ENCODE measurements around the gene FTCD. TPM values are rescaled to one million over a fixed set of nuclear protein-coding genes. Genes with fewer than 3 reads are reported as not detected.

FTCD gene
- total and polyA plus RNA-seq, 2 of the 8 experiments (the other 6 are each of a cell fraction or from before 2014, with no cell fraction given) = 3.3 to 4.9 TPM

DNA sequence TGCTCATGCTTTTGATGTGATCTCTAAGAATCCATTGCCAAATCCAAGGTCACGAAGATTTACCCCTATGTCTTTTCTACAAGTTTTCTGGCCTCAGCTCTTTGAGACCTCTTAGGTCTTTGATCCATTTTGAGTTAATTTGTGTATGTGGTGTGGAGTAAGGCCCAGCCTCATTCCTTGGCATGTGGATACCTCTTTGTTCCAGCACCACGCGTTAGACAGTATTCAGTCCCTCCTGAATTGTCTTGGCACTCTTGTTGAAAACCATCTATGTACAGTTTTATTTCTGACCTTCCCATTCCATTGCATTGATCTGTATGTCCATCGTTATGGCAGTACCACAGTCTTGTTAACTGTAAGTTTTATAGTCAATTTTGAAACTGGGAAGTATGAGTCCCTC lies 8.0 kb upstream of the FTCD start:
- Histone ChIP-seq H3K79me2 (ENCODE audit: control insufficient read depth in 1 of 2, insufficient read depth in 2 of 2, low read length in 2 of 2) (no peaks in the 10 kb centered on the region), H3K56ac (replicated peaks; ENCODE audit: insufficient read length, low read depth, low read length) (no peak overlapping the region), H2BK5ac (ENCODE audit: low read depth, low read length) (no peak overlapping the region), H3K14ac (ENCODE audit: insufficient read length) (no peak overlapping the region), H3K36me3 (ENCODE audit: control insufficient read depth in 2 of 4, insufficient read depth in 4 of 4, low read length in 3 of 4) (peaks cover 0 to 19% (median 7%) of the 10 kb centered on the region in 4 experiments; a peak in 4 of 8 replicates), H4K8ac (ENCODE audit: extremely low read depth, insufficient read depth, low read length) (no peak overlapping the region), H2BK20ac (ENCODE audit: low read length) (no peak overlapping the region), H2AK5ac (ENCODE audit: low read depth, low read length) (no peak overlapping the region), H2BK120ac (replicated peaks; ENCODE audit: low read depth, low read length) (no peak overlapping the region), H2AFZ (ENCODE audit: low read length) (no peak overlapping the region), H3K79me1 (ENCODE audit: low read depth, low read length) (no peaks in the 10 kb centered on the region; the same call in 1 of the 2 replicates), H3K4me2 (ENCODE audit: insufficient read depth in 1 of 2, low read depth in 2 of 2, low read length in 2 of 2) (no peak overlapping the region), H3K9me3 (ENCODE audit: insufficient read depth in 2 of 2, low read depth in 1 of 2, low read length in 1 of 2) (peaks cover 4 to 26% of the 10 kb centered on the region in 2 experiments; a peak in 2 of 4 replicates), H3K18ac (ENCODE audit: extremely low read depth, low read length) (no peak overlapping the region), H4K91ac (replicated peaks; ENCODE audit: insufficient read length, low read length) (no peak overlapping the region), H3K27me3 (replicated peaks in 1 of 4; ENCODE audit: control insufficient read depth in 3 of 4, extremely low read depth in 1 of 4, insufficient read depth in 3 of 4, low read length in 3 of 4) (no peaks in the 10 kb centered on the region; a peak in 1 of 7 replicates), H3K23me2 (ENCODE audit: low read depth, low read length) (no peaks in the 10 kb centered on the region), H3K27ac (ENCODE audit: low read depth, low read length) (no peak overlapping the region), H3K4me1 (replicated peaks in 1 of 4; ENCODE audit: control insufficient read depth in 3 of 4, insufficient read depth in 4 of 4, low read length in 3 of 4) (no peaks in the 10 kb centered on the region), H3K4ac (replicated peaks; ENCODE audit: insufficient read length, low read depth, low read length) (no peak overlapping the region), H3K4me3 (ENCODE audit: extremely low read depth in 1 of 4, insufficient read depth in 2 of 4, low read depth in 3 of 4, low read length in 4 of 4) (no peak overlapping the region), H4K5ac (ENCODE audit: insufficient read length, low read depth, low read length) (no peak overlapping the region), H2BK12ac (ENCODE audit: low read depth, low read length) (no peak overlapping the region), H3K23ac (ENCODE audit: insufficient read length) (no peak overlapping the region), H2BK15ac (ENCODE audit: low read length) (no peak overlapping the region), H4K20me1 (replicated peaks in 1 of 2; ENCODE audit: control insufficient read depth in 1 of 2, insufficient read depth in 2 of 2, low read length in 2 of 2) (no peaks in the 10 kb centered on the region), H3K9ac (replicated peaks in 1 of 4; ENCODE audit: extremely low read depth in 1 of 4, low read depth in 3 of 4, low read length in 3 of 4) (no peak overlapping the region)
- FAIRE-seq (no peak), DNase-seq (ENCODE audit: low read depth in 1 of 2, low spot score in 2 of 2) (no peak)
- 94% methylated on average over 4 of the region's 4 CpGs; no CpG with 5 or more reads in 1 of the 2 experiments for WGBS, 2 experiments (ENCODE audit: extremely low coverage in 1 of 2, insufficient coverage in 1 of 2, insufficient read length in 1 of 2, insufficient replicate concordance in 2 of 2, low coverage in 1 of 2, low lambda C conversion rate in 2 of 2, missing lambda C conversion rate in 1 of 2)
- POLR2A ChIA-PET (ENCODE audit: partially characterized antibody) = no interaction called here
- CTCF ChIA-PET (ENCODE audit: partially characterized antibody) = interaction anchor here (0.9 kb wide), 1 partner anchor 10 kb away, joined by 3 read pairs; no protein-coding TSS in a partner anchor
- TF ChIP-seq TEAD4 (IDR thresholded peaks at IDR 0.05; ENCODE audit: low read depth, low read length) (no peak), KDM1A (IDR thresholded peaks at IDR 0.05; ENCODE audit: borderline replicate concordance, low read length) (no peak), JUN (IDR thresholded peaks at IDR 0.05; ENCODE audit: low read depth, low read length) (no peak), MAFK (IDR thresholded peaks at IDR 0.05; ENCODE audit: low read depth, low read length) (no peak), TBP (IDR thresholded peaks at IDR 0.05; ENCODE audit: low read depth, low read length) (no peak), RXRA (IDR thresholded peaks at IDR 0.05; ENCODE audit: insufficient read depth, low read depth, low read length) (no peak), GABPA (IDR thresholded peaks at IDR 0.05; ENCODE audit: borderline replicate concordance, insufficient read depth, low read length) (no peak), KDM5A (IDR thresholded peaks at IDR 0.05; ENCODE audit: low read length) (no peak), NANOG (IDR thresholded peaks at IDR 0.05; ENCODE audit: insufficient read depth, low read depth, low read length, poor library complexity, severe bottlenecking) (no peak), SRF (IDR thresholded peaks at IDR 0.05; ENCODE audit: low read depth, low read length) (no peak), SP4 (IDR thresholded peaks at IDR 0.05; ENCODE audit: low read length) (no peak), HDAC6 (IDR thresholded peaks at IDR 0.05; ENCODE audit: low read depth, low read length) (no peak)
- TF ChIP-seq, protein P1, sequence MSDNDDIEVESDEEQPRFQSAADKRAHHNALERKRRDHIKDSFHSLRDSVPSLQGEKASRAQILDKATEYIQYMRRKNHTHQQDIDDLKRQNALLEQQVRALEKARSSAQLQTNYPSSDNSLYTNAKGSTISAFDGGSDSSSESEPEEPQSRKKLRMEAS (IDR thresholded peaks at IDR 0.05) = no peak
- TF ChIP-seq, protein P2, sequence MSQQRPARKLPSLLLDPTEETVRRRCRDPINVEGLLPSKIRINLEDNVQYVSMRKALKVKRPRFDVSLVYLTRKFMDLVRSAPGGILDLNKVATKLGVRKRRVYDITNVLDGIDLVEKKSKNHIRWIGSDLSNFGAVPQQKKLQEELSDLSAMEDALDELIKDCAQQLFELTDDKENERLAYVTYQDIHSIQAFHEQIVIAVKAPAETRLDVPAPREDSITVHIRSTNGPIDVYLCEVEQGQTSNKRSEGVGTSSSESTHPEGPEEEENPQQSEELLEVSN (IDR thresholded peaks at IDR 0.05) = no peak

Measured in H1 (cell line).